SKM-1 (cell line): ENCODE data around the gene ESF1.

Experiments
- DNase-seq: peaks from one replicate; lab custom pipeline; 2025; ENCODE audit not compliant: unreplicated experiment; lab: John Stamatoyannopoulos, UW

ESF1 gene

GRCh38 chr20:13684566-13685222 is 100.0 kb downstream of the ESF1 start:
- no peak for DNase-seq

DNA sequence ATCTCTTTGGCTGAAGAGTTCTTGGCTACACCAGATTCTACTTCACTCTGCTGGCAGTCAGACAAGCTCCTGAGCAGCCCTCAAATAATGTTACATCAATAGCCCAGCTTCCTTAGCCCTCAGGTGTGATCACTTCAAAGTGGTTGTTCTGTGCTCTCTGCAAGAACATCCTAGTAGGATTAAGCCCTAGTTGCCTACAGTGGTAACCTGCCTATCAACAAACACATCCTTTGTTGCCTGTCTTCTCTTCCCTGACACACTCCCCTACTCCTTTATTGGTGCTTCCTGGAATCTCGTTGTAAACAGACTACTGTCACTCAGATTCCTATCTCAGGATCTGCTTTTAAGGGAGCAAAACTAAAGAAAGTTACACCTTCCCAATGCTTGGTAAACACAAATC is 100.9 kb downstream of the ESF1 start:
- no peak for DNase-seq

DNA sequence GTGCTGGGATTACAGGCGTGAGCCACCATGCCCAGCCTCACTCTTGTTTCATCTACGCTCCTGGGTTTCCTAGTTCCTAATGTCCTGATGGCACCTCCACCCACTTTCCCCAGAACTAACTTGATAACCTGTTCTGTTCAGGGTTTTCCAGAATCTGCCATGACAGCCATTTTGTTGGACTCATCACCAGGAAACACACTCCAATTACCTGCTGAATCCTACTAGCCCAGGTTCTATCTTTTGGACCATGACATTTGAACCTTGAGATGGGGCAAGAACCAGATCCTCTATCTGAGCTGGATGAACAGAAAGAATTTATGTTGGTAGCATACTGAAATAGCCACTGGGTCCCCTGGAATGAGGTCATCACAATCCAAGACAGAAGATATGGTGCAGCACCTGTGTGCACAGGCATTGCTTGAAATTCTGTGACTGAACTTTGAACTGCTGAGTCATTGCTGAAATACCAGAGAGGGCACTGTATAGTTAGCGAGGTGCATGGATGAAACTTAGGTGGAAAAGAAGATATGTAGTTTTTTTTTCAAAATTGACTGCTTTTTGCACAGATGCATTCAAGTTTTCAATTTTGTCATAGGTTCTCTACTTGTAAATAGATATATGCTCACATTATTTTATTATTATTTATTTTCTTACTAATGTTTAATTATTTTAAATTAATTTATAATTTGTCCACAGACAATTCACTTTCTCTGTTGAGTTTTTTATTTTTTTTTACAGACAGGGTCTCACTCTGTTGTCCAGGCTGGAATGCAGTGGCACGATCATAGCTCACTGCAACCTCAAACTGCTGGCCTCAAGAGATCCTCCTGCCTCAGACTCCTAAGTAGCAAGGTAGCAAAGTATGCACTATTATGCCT is 103.2 kb downstream of the ESF1 start:
- no peak for DNase-seq

GRCh38 chr20:13678944-13679343 is 105.8 kb downstream of the ESF1 start:
- no peak for DNase-seq

- no peak for DNase-seq
These were observed 107.5 kb downstream of the ESF1 start for GRCh38 chr20:13677241-13677640.

DNA sequence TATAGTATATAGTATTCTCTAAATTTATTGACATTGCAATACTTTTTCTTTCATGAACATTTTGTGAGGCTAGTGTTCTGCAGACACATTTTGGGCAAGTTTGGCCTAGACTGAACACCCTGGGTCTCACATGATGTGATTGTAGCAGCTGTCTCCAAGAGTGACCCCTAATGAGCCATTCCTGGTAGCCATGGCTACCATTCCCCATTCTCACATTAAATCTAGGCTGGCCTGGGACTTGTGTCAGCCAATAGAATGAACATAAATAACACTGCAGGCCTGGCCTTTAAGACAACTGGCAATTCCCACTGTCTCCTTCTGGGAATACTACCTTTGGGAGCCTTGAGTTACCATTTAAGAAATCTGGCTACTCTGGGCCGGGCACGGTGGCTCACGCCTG is 108.0 kb downstream of the ESF1 start:
- DNase-seq: no peak

DNA sequence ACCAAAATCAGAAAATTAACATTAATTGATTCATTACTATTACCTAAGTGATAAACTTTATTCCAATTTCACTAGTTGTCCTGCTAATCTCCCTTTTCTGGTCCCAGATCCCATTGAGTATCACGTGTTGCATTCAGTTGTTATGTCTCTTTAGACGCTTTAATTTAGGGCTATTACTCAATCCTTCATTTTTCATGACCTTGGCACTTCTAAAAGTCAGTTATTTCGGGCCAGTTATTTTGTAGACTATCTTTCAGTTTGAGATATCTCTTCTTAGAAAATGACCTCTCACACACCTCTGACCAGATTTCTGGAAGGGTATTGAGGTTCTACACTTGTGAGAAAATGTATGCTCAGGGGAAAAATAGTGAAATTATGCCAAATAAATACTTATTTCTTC is 112.0 kb downstream of the ESF1 start:
- DNase-seq: no peak

DNA sequence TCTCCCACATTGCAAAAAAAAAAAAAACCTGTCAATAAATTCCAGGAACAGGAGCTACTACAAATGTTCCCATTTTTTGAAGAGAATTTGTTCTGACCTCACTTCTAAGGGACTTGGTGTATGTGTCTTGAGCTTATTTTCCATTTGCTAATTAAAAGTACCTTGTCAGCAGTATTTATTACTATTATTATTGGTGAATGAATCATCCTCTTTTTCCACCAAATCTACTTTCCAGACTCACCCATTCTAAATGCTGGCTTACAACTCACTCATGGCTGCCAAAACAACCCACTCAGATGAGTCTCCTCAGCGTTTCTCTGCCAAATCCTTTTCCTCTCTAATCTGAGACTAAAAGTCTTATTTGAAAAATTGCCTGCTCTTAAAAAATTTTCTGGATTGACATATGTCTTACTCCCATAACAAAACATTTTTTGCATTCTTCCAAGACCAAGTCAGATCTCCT is 112.8 kb downstream of the ESF1 start:
- DNase-seq: no peak

- DNase-seq: no peak
These were observed 113.2 kb downstream of the ESF1 start for GRCh38 chr20:13671512-13671911.

- DNase-seq: no peak
These were observed 114.6 kb downstream of the ESF1 start for GRCh38 chr20:13670160-13670559.

GRCh38 chr20:13665709-13666395 is 118.9 kb downstream of the ESF1 start:
- DNase-seq: no peak
